SW480 (cell line): ENCODE data around the gene ZCCHC2.

Experiments used
- DNase-seq: peaks from one replicate; pipeline ENCODE4 v3.0.0-alpha.2; 2016; ENCODE audit warnings: low spot score

The ZCCHC2 gene

GRCh38 chr18:62522504-62523254, at the start of gene ZCCHC2:
Gene ZCCHC2, plus strand, starts transcription at chr18:62523025. Its CDS starts 400 bp downstream, at chr18:62523425.
- peak; percentile 93 for DNase-seq

- DNase-seq: no peak
Observed at GRCh38 chr18:62479574-62479973, 43.3 kb upstream of the ZCCHC2 start.

- DNase-seq: no peak
Observed at GRCh38 chr18:62480927-62481326, 41.9 kb upstream of the ZCCHC2 start.

GRCh38 chr18:62484941-62485340, 37.9 kb upstream of the ZCCHC2 start:
- no peak for DNase-seq

GRCh38 chr18:62485684-62486083, 37.1 kb upstream of the ZCCHC2 start:
- DNase-seq: peak; percentile 21

- DNase-seq: peak; percentile 44
Observed at GRCh38 chr18:62486290-62486964, 36.4 kb upstream of the ZCCHC2 start.

GRCh38 chr18:62487161-62487560, 35.7 kb upstream of the ZCCHC2 start:
- no peak for DNase-seq

GRCh38 chr18:62490967-62491695, 31.7 kb upstream of the ZCCHC2 start:
- no peak for DNase-seq

GRCh38 chr18:62493033-62493862, 29.6 kb upstream of the ZCCHC2 start:
- no peak for DNase-seq

GRCh38 chr18:62494764-62495163, 28.1 kb upstream of the ZCCHC2 start:
- DNase-seq: no peak

- no peak for DNase-seq
Observed at GRCh38 chr18:62496262-62496661, 26.6 kb upstream of the ZCCHC2 start.

GRCh38 chr18:62497190-62497772, 25.5 kb upstream of the ZCCHC2 start:
- no peak for DNase-seq

- no peak for DNase-seq
Observed at GRCh38 chr18:62498616-62499262, 24.1 kb upstream of the ZCCHC2 start.

GRCh38 chr18:62499263-62499650, 23.6 kb upstream of the ZCCHC2 start:
- DNase-seq: no peak

GRCh38 chr18:62500174-62500573, 22.7 kb upstream of the ZCCHC2 start:
- no peak for DNase-seq

GRCh38 chr18:62500966-62501591, 21.7 kb upstream of the ZCCHC2 start:
- no peak for DNase-seq

GRCh38 chr18:62505669-62506494, 16.9 kb upstream of the ZCCHC2 start:
- no peak for DNase-seq

- no peak for DNase-seq
Observed at GRCh38 chr18:62506495-62507143, 16.2 kb upstream of the ZCCHC2 start.

- no peak for DNase-seq
Observed at GRCh38 chr18:62509779-62510178, 13.0 kb upstream of the ZCCHC2 start.
